K562 treated with DMSO at 1 percent for 24 hours (cell line): Measurements from ENCODE around the gene CROCC. TPM values are rescaled to one million over a fixed set of nuclear protein-coding genes. Genes with fewer than 3 reads are reported as not detected.

ENCODE experiments used
- total RNA-seq: library from RNA; unstranded; fragments of 300-600 nt; gene quantifications from 2 replicates; pipeline ENCODE4 v1.2.3, GENCODE V29; 2022; ENCODE audit warnings: low read depth; ENCODE audit not compliant: insufficient read depth

Gene CROCC
- total RNA-seq = 18.7 and 19.5 TPM in 2 replicates

GRCh38 chr1:16921391-16922185 is at the start of gene CROCC:
Gene CROCC, plus strand, starts transcription at chr1:16921931. Its CDS starts 88 bp downstream, at chr1:16922019.

GRCh38 chr1:16895598-16896315 is 26.0 kb upstream of the CROCC start, which contains the start of gene RNU1-2:
Gene RNU1-2, plus strand, starts transcription at chr1:16895980.

GRCh38 chr1:16980473-16981268 is 58.9 kb downstream of the CROCC start, which contains the start of gene MFAP2:
Gene MFAP2, minus strand, starts transcription at chr1:16980620. Its CDS starts 2,347 bp downstream, at chr1:16978273.

GRCh38 chr1:17011439-17012307 is 89.9 kb downstream of the CROCC start, which contains the start of gene ATP13A2:
Gene ATP13A2, minus strand, starts transcription at chr1:17011928. Its CDS starts 190 bp downstream, at chr1:17011738.

Other genes with a start within 250 kb of the CROCC start
- not detected in 2 replicates for gene RNU1-4, start 181.4 kb upstream of the CROCC start, total RNA-seq
- gene RNU1-2, start 26.0 kb upstream of the CROCC start, total RNA-seq = not detected in 2 replicates
- not detected in 2 replicates for gene MFAP2, start 58.7 kb downstream of the CROCC start, total RNA-seq
- 98.3 and 109 TPM in 2 replicates for gene ATP13A2, start 90.0 kb downstream of the CROCC start, total RNA-seq
- gene SDHB, start 132.1 kb downstream of the CROCC start, total RNA-seq = 163 and 176 TPM in 2 replicates
- 0.47 TPM in 1 of 2 replicates, not detected in the other for gene PADI2, start 197.5 kb downstream of the CROCC start, total RNA-seq